ENCODE measurements around the gene RAPGEF2. TPM values are rescaled to one million over a fixed set of nuclear protein-coding genes. Genes with fewer than 3 reads are reported as not detected.

The RAPGEF2 gene
- total RNA-seq, 4 donors from 2014 or later: 14.1 to 30.5 (median 21.4) TPM

GRCh38 chr4:159268607-159269006 lies 165.7 kb downstream of the RAPGEF2 start:
- Histone ChIP-seq H3K4me3 (peak overlapping the region in 1 of 4 donors; percentile 43), H3K4me1 (peaks cover 6 to 32% (median 11%) of the 10 kb centered on the region in 3 donors), H3K36me3 (no peaks in the 10 kb centered on the region), H3K9me3 (no peaks in the 10 kb centered on the region), H3K27ac (no peak overlapping the region), H3K27me3 (no peaks in the 10 kb centered on the region)
- TF ChIP-seq CTCF (IDR thresholded peaks at IDR 0.05): no peak
- TF ChIP-seq POLR2A (IDR thresholded peaks at IDR 0.05): no peak
- DNase-seq: no peak
- intact Hi-C loops (cut with DNase I): no loop called here
- WGBS, 2 donors: 60 to 81% methylated on average over 4 of the region's 4 CpGs

- Histone ChIP-seq H3K27ac (no peak overlapping the region), H3K36me3 (no peaks in the 10 kb centered on the region), H3K27me3 (no peaks in the 10 kb centered on the region), H3K4me1 (peaks cover 6 to 36% (median 14%) of the 10 kb centered on the region in 3 donors), H3K9me3 (no peaks in the 10 kb centered on the region), H3K4me3 (no peak overlapping the region)
- WGBS, 2 donors: 85 to 91% methylated on average over 10 of the region's 10 CpGs
- intact Hi-C loops (cut with DNase I): no loop called here
- DNase-seq: no peak
- TF ChIP-seq CTCF (IDR thresholded peaks at IDR 0.05) (no peak), POLR2A (IDR thresholded peaks at IDR 0.05) (no peak)
Observed at GRCh38 chr4:159269116-159269515, 166.2 kb downstream of the RAPGEF2 start.

- no peak for TF ChIP-seq CTCF (IDR thresholded peaks at IDR 0.05)
- no peak for TF ChIP-seq POLR2A (IDR thresholded peaks at IDR 0.05)
- Histone ChIP-seq H3K27me3 (no peaks in the 10 kb centered on the region), H3K9me3 (no peaks in the 10 kb centered on the region), H3K27ac (no peak overlapping the region), H3K36me3 (no peaks in the 10 kb centered on the region), H3K4me1 (peaks cover 6 to 42% (median 14%) of the 10 kb centered on the region in 3 donors), H3K4me3 (no peak overlapping the region)
- DNase-seq: no peak
- intact Hi-C loops (cut with DNase I): no loop called here
Observed at GRCh38 chr4:159269956-159270355, 167.1 kb downstream of the RAPGEF2 start.

- TF ChIP-seq POLR2A (IDR thresholded peaks at IDR 0.05) (no peak), CTCF (IDR thresholded peaks at IDR 0.05) (no peak)
- intact Hi-C loops (cut with DNase I): no loop called here
- Histone ChIP-seq H3K9me3 (no peaks in the 10 kb centered on the region), H3K4me1 (peaks cover 6 to 37% (median 14%) of the 10 kb centered on the region in 3 donors), H3K4me3 (no peak overlapping the region), H3K36me3 (no peaks in the 10 kb centered on the region), H3K27me3 (no peaks in the 10 kb centered on the region), H3K27ac (peak overlapping the region in 1 of 4 donors; percentile 30)
- 62 to 73% methylated on average over 4 of the region's 4 CpGs for WGBS, 2 donors
- no peak for DNase-seq
Observed at GRCh38 chr4:159271856-159272255, 169.0 kb downstream of the RAPGEF2 start.

GRCh38 chr4:159272273-159273140 lies 169.6 kb downstream of the RAPGEF2 start:
- Histone ChIP-seq H3K4me3 (no peak overlapping the region), H3K9me3 (no peaks in the 10 kb centered on the region), H3K27me3 (no peaks in the 10 kb centered on the region), H3K4me1 (peaks cover 0 to 32% (median 14%) of the 10 kb centered on the region in 3 donors), H3K36me3 (no peaks in the 10 kb centered on the region), H3K27ac (peak overlapping the region in 1 of 4 donors; percentile 14)
- DNase-seq: no peak
- intact Hi-C loops (cut with DNase I): no loop called here
- TF ChIP-seq POLR2A (IDR thresholded peaks at IDR 0.05): no peak
- TF ChIP-seq CTCF (IDR thresholded peaks at IDR 0.05): no peak
